Endothelial cell (in vitro differentiated cells): Measurements from ENCODE around the gene ALG13. TPM values are rescaled to one million over a fixed set of nuclear protein-coding genes. Genes with fewer than 3 reads are reported as not detected.

Experiments used
- DNase-seq: peaks from one replicate; pipeline ENCODE4 v3.0.0; 2021; ENCODE audit warnings: low spot score
- H3K27ac Mint-ChIP-seq: one replicate; pipeline ENCODE4 v1.8.0; 2021; ENCODE audit warnings: mixed read lengths, inconsistent platforms; ENCODE audit not compliant: unreplicated experiment
- H3K27me3 Mint-ChIP-seq: one replicate; pipeline ENCODE4 v1.8.0; 2021; ENCODE audit warnings: mild to moderate bottlenecking, moderate library complexity, mixed read lengths, inconsistent platforms; ENCODE audit not compliant: unreplicated experiment
- H3K36me3 Mint-ChIP-seq: one replicate; pipeline ENCODE4 v1.8.0; 2021; ENCODE audit warnings: mild to moderate bottlenecking, low read depth, mixed read lengths, inconsistent platforms; ENCODE audit not compliant: unreplicated experiment
- H3K4me1 Mint-ChIP-seq: one replicate; pipeline ENCODE4 v1.8.0; 2021; ENCODE audit warnings: mild to moderate bottlenecking, mixed read lengths, inconsistent platforms; ENCODE audit not compliant: unreplicated experiment
- H3K4me3 Mint-ChIP-seq: one replicate; pipeline ENCODE4 v1.8.0; 2021; ENCODE audit warnings: mild to moderate bottlenecking, mixed read lengths, inconsistent platforms; ENCODE audit not compliant: unreplicated experiment
- H3K9me3 Mint-ChIP-seq: one replicate; pipeline ENCODE4 v1.8.0; 2021; ENCODE audit warnings: mixed read lengths, inconsistent platforms; ENCODE audit not compliant: unreplicated experiment
- CTCF ChIP-seq: fragments of 200-600 bp; sonication (generic); IDR thresholded peaks from one replicate; pipeline ENCODE4 v1.5.0; 2021; ENCODE audit warnings: antibody characterized with exemption; ENCODE audit not compliant: unreplicated experiment
- total RNA-seq: library from RNA; stranded (reverse); fragmentation: NEBNext Ultra II Directional; extraction: Animal tissue kit (Norgen Biotek cat#: 25700); gene quantifications from one replicate; pipeline ENCODE4 v1.2.1, GENCODE V29; 2021; ENCODE audit not compliant: unreplicated experiment

Gene ALG13
- total RNA-seq, 1 donor from 2014 or later = 29.0 TPM

GRCh38 chrX:111661241-111661640 lies 19.7 kb upstream of the ALG13 start:
- Mint-ChIP-seq H3K27ac (peak overlapping the region; percentile 70), H3K4me1 (peaks cover 2% of the 10 kb centered on the region)
- no peak for TF ChIP-seq CTCF

GRCh38 chrX:111662292-111662691 lies 18.7 kb upstream of the ALG13 start:
- Mint-ChIP-seq H3K4me3 (no peak overlapping the region), H3K9me3 (no peaks in the 10 kb centered on the region), H3K27ac (no peak overlapping the region), H3K27me3 (no peaks in the 10 kb centered on the region), H3K4me1 (peaks cover 2% of the 10 kb centered on the region), H3K36me3 (no peaks in the 10 kb centered on the region)
- DNase-seq = no peak
- TF ChIP-seq CTCF = no peak

More at GRCh38 chrX:111661241-111661640, 19.7 kb upstream of the ALG13 start:
- DNase-seq = no peak
- Mint-ChIP-seq H3K4me3 (no peak overlapping the region), H3K27me3 (no peaks in the 10 kb centered on the region), H3K36me3 (no peaks in the 10 kb centered on the region), H3K9me3 (no peaks in the 10 kb centered on the region)

- Mint-ChIP-seq H3K27ac (peak overlapping the region; percentile 52), H3K4me1 (no peaks in the 10 kb centered on the region), H3K4me3 (no peak overlapping the region), H3K27me3 (no peaks in the 10 kb centered on the region), H3K9me3 (no peaks in the 10 kb centered on the region), H3K36me3 (no peaks in the 10 kb centered on the region)
- DNase-seq = no peak
- TF ChIP-seq CTCF = no peak
Measured at GRCh38 chrX:111671668-111672067, 9.3 kb upstream of the ALG13 start.

GRCh38 chrX:111687305-111687704 lies 6.3 kb downstream of the ALG13 start:
- H3K27ac Mint-ChIP-seq = no peak overlapping the region
- no peak overlapping the region for H3K4me3 Mint-ChIP-seq
- H3K36me3 Mint-ChIP-seq = no peaks in the 10 kb centered on the region
- H3K27me3 Mint-ChIP-seq = no peaks in the 10 kb centered on the region
- no peak for DNase-seq
- peaks cover 10% of the 10 kb centered on the region for H3K4me1 Mint-ChIP-seq
- H3K9me3 Mint-ChIP-seq = no peaks in the 10 kb centered on the region
- no peak for TF ChIP-seq CTCF

DNA sequence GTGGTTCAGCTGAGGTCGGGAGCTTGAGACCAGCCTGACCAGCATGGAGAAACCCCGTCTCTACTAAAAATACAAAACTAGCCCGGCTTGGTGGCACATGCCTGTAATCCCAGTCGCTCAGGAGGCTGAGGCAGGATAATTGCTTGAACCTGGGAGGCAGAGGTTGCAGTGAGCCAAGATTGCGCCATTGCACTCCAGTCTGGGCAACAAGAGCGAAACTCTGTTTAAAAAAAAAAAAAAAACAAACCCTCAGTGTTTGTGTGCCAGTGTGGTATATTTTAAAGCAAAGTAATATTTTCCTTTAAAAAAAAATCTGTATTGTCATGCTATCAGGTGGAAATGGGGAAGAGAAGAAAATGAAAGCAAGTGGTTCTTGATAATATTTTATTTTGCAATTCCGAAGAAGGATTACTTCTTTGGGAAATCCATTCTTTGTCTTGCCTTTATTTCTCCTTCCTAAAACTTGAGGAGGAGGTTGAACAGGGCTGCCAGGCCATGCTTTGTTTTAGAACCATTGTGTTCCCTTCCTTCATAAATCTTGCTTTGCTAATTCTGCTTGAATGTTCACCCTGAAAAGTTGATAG lies 14.4 kb downstream of the ALG13 start:
- no peak for TF ChIP-seq CTCF
- Mint-ChIP-seq H3K9me3 (no peaks in the 10 kb centered on the region), H3K4me1 (no peaks in the 10 kb centered on the region), H3K4me3 (no peak overlapping the region), H3K27me3 (no peaks in the 10 kb centered on the region), H3K27ac (no peak overlapping the region), H3K36me3 (no peaks in the 10 kb centered on the region)
- DNase-seq = no peak
